CD4-positive, alpha-beta T cell treated with Interleukin-6 for 4 hours (primary cell): ENCODE data around the gene SCGN.
"Not testable (repeated sequence)": the region's sequence is repeated elsewhere in the genome, so short reads cannot be mapped to it uniquely, and the experiment has no call there.

Experiments used
- DNase-seq: peaks from one replicate; pipeline ENCODE4 v3.0.0-alpha.2; 2020; ENCODE audit warnings: mixed read lengths

SCGN gene

GRCh38 chr6:25732468-25733198, 80.6 kb downstream of the SCGN start:
- DNase-seq: no peak

- DNase-seq: no peak
These were observed 83.2 kb downstream of the SCGN start for GRCh38 chr6:25735261-25735660.

- no peak for DNase-seq
These were observed 91.9 kb downstream of the SCGN start for GRCh38 chr6:25743868-25744267.

GRCh38 chr6:25745836-25746235, 93.8 kb downstream of the SCGN start:
- no peak for DNase-seq

GRCh38 chr6:25746968-25747367, 95.0 kb downstream of the SCGN start:
- DNase-seq: no peak

- DNase-seq: no peak
These were observed 95.5 kb downstream of the SCGN start for GRCh38 chr6:25747477-25747876.

GRCh38 chr6:25748049-25748448, 96.0 kb downstream of the SCGN start:
- no peak for DNase-seq

GRCh38 chr6:25748601-25749517, 96.8 kb downstream of the SCGN start:
- DNase-seq: not testable (repeated sequence)

- no peak for DNase-seq
These were observed 97.8 kb downstream of the SCGN start for GRCh38 chr6:25749837-25750236.

GRCh38 chr6:25750906-25751305, 98.9 kb downstream of the SCGN start:
- no peak for DNase-seq
